GM23338 (cell line): ENCODE measurements around the gene SLC16A2. TPM values are rescaled to one million over a fixed set of nuclear protein-coding genes. Genes with fewer than 3 reads are reported as not detected.

Experiments
- ATAC-seq: fragments of 200-7000 bp; cut with Tn5 transposase; 3 replicates; pipeline ENCODE4 v1.9.1; 2020
- DNase-seq: peaks from one replicate; pipeline ENCODE4 v3.0.0-alpha.2; 2015; ENCODE audit warnings: low spot score
- H2AFZ ChIP-seq: fragments of 200-600 bp; sonication (generic); 2 replicates; pipeline ENCODE4 v1.8.0; 2016; ENCODE audit warnings: antibody characterized with exemption, mild to moderate bottlenecking, moderate library complexity
- H3F3A ChIP-seq: fragments of 200-600 bp; sonication (generic); replicated peaks from 2 replicates; pipeline ENCODE4 v1.8.0; 2017; ENCODE audit warnings: antibody characterized with exemption, mixed run types, low read depth
- H3K27ac ChIP-seq: fragments of 200-600 bp; sonication (generic); 2 replicates; pipeline ENCODE4 v1.6.1; 2016; ENCODE audit warnings: low read depth
- H3K27me3 ChIP-seq: fragments of 200-600 bp; sonication (generic); 2 replicates; pipeline ENCODE4 v1.8.0; 2016; ENCODE audit warnings: mild to moderate bottlenecking, mixed run types, moderate library complexity; ENCODE audit not compliant: insufficient read depth
- H3K36me3 ChIP-seq: fragments of 200-600 bp; sonication (generic); 2 replicates; pipeline ENCODE4 v1.8.0; 2016; ENCODE audit warnings: mild to moderate bottlenecking; ENCODE audit not compliant: insufficient read depth
- H3K4me1 ChIP-seq: fragments of 200-600 bp; sonication (generic); 2 replicates; pipeline ENCODE4 v1.8.0; 2016; ENCODE audit warnings: mild to moderate bottlenecking, moderate library complexity; ENCODE audit not compliant: insufficient read depth
- H3K4me2 ChIP-seq: fragments of 200-600 bp; sonication (generic); 2 replicates; pipeline ENCODE4 v1.7.1; 2017; ENCODE audit warnings: mixed run types
- H3K4me3 ChIP-seq: fragments of 200-600 bp; sonication (generic); 2 replicates; pipeline ENCODE4 v1.6.1; 2016; ENCODE audit warnings: mixed run types
- H3K79me2 ChIP-seq: fragments of 200-600 bp; sonication (generic); replicated peaks from 2 replicates; pipeline ENCODE4 v1.8.0; 2017; ENCODE audit warnings: mild to moderate bottlenecking; ENCODE audit not compliant: insufficient read depth
- H3K9me2 ChIP-seq: fragments of 200-600 bp; sonication (generic); 2 replicates; pipeline ENCODE4 v1.8.0; 2017; ENCODE audit not compliant: insufficient read depth
- H4K20me1 ChIP-seq: fragments of 200-600 bp; sonication (generic); replicated peaks from 2 replicates; pipeline ENCODE4 v1.8.0; 2017; ENCODE audit warnings: mild to moderate bottlenecking; ENCODE audit not compliant: insufficient read depth
- H3K27ac Mint-ChIP-seq: 2 replicates; pipeline ENCODE4 v1.8.0; 2020; ENCODE audit warnings: inconsistent platforms, mild to moderate bottlenecking, moderate library complexity, mixed read lengths
- H3K27me3 Mint-ChIP-seq: 3 replicates; pipeline ENCODE4 v1.8.0; 2022; ENCODE audit warnings: low read depth, mild to moderate bottlenecking, moderate library complexity, mixed read lengths, inconsistent platforms; ENCODE audit not compliant: insufficient read depth, poor library complexity
- H3K36me3 Mint-ChIP-seq: 3 replicates; pipeline ENCODE4 v1.8.0; 2021; ENCODE audit warnings: low read depth, mild to moderate bottlenecking, inconsistent platforms, moderate library complexity, mixed read lengths
- H3K4me1 Mint-ChIP-seq: 3 replicates; pipeline ENCODE4 v1.8.0; 2020; ENCODE audit warnings: mild to moderate bottlenecking, inconsistent platforms, mixed read lengths
- H3K4me3 Mint-ChIP-seq: 3 replicates; pipeline ENCODE4 v1.8.0; 2021; ENCODE audit warnings: moderate library complexity, mild to moderate bottlenecking, inconsistent platforms, mixed read lengths
- H3K9me3 Mint-ChIP-seq: 3 replicates; pipeline ENCODE4 v1.8.0; 2020; ENCODE audit warnings: moderate library complexity, mild to moderate bottlenecking, inconsistent platforms, mixed read lengths
- CREB1 ChIP-seq: fragments of 250-450 bp; sonication (Bioruptor Pico); IDR thresholded peaks from 2 replicates; pipeline ENCODE4 v1.5.0; 2020; ENCODE audit warnings: low read depth, mild to moderate bottlenecking, moderate library complexity
- POLR2AphosphoS5 ChIP-seq: IDR thresholded peaks from 2 replicates; pipeline ENCODE4 v1.6.1; 2016; ENCODE audit warnings: antibody characterized with exemption, low read depth
- polyA plus RNA-seq: library from polyadenylated mRNA; unstranded; fragments of >200 nt; fragmentation: Nextera tagmentation; extraction: Ambion mirVana; gene quantifications from 2 replicates; pipeline ENCODE4 v1.2.1, GENCODE V29; 2016
- total RNA-seq: library from RNA; depleted of rRNA; stranded (reverse); fragments of >200 nt; shearing (Covaris generic); gene quantifications from 2 replicates; pipeline ENCODE4 v1.2.3, GENCODE V29; 2014
- TF ChIP-seq, protein P1 (sequence below): fragments of 250-450 bp; sonication (Bioruptor Pico); IDR thresholded peaks from 2 replicates; pipeline ENCODE4 v1.5.0; 2020; ENCODE audit warnings: mild to moderate bottlenecking, moderate library complexity

The SLC16A2 gene
- total and polyA plus RNA-seq, 2 experiments from 2014 or later: 11.1 to 27.9 TPM

DNA sequence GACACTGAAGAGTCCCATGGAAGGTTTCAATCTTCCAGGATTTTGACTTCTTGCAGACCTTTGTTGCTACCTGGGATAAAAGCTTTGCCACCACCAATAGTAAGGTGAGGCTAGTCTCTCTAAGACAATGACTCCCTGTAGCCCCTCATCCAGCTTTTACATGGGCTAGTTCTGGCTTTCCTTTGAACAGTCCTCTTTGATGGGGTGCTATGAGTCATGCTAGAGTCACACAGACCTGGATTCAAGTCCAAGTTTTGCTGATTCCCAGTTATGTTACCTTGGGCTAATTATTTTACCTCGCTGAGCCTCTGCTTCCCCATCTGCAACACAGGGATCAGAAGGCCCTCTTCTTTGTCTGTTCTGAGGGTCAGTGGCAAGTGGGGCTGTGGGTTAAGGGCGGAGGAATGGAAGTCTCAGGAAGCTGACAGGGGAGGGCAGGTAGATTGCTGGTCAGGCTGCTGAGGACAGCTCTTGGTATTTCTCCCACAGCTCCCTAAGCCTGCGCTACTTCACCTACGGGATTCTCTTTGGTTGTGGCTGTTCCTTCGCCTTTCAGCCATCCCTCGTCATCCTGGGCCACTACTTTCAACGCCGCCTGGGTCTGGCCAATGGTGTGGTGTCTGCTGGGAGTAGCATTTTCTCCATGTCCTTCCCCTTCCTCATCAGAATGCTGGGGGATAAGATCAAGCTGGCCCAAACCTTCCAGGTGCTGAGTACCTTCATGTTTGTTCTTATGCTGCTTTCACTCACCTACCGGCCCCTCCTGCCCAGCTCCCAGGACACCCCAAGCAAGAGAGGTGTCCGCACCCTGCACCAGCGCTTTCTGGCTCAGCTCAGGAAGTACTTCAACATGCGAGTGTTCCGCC, 102.8 kb downstream of the SLC16A2 start (continued):
- TF ChIP-seq, protein P1, sequence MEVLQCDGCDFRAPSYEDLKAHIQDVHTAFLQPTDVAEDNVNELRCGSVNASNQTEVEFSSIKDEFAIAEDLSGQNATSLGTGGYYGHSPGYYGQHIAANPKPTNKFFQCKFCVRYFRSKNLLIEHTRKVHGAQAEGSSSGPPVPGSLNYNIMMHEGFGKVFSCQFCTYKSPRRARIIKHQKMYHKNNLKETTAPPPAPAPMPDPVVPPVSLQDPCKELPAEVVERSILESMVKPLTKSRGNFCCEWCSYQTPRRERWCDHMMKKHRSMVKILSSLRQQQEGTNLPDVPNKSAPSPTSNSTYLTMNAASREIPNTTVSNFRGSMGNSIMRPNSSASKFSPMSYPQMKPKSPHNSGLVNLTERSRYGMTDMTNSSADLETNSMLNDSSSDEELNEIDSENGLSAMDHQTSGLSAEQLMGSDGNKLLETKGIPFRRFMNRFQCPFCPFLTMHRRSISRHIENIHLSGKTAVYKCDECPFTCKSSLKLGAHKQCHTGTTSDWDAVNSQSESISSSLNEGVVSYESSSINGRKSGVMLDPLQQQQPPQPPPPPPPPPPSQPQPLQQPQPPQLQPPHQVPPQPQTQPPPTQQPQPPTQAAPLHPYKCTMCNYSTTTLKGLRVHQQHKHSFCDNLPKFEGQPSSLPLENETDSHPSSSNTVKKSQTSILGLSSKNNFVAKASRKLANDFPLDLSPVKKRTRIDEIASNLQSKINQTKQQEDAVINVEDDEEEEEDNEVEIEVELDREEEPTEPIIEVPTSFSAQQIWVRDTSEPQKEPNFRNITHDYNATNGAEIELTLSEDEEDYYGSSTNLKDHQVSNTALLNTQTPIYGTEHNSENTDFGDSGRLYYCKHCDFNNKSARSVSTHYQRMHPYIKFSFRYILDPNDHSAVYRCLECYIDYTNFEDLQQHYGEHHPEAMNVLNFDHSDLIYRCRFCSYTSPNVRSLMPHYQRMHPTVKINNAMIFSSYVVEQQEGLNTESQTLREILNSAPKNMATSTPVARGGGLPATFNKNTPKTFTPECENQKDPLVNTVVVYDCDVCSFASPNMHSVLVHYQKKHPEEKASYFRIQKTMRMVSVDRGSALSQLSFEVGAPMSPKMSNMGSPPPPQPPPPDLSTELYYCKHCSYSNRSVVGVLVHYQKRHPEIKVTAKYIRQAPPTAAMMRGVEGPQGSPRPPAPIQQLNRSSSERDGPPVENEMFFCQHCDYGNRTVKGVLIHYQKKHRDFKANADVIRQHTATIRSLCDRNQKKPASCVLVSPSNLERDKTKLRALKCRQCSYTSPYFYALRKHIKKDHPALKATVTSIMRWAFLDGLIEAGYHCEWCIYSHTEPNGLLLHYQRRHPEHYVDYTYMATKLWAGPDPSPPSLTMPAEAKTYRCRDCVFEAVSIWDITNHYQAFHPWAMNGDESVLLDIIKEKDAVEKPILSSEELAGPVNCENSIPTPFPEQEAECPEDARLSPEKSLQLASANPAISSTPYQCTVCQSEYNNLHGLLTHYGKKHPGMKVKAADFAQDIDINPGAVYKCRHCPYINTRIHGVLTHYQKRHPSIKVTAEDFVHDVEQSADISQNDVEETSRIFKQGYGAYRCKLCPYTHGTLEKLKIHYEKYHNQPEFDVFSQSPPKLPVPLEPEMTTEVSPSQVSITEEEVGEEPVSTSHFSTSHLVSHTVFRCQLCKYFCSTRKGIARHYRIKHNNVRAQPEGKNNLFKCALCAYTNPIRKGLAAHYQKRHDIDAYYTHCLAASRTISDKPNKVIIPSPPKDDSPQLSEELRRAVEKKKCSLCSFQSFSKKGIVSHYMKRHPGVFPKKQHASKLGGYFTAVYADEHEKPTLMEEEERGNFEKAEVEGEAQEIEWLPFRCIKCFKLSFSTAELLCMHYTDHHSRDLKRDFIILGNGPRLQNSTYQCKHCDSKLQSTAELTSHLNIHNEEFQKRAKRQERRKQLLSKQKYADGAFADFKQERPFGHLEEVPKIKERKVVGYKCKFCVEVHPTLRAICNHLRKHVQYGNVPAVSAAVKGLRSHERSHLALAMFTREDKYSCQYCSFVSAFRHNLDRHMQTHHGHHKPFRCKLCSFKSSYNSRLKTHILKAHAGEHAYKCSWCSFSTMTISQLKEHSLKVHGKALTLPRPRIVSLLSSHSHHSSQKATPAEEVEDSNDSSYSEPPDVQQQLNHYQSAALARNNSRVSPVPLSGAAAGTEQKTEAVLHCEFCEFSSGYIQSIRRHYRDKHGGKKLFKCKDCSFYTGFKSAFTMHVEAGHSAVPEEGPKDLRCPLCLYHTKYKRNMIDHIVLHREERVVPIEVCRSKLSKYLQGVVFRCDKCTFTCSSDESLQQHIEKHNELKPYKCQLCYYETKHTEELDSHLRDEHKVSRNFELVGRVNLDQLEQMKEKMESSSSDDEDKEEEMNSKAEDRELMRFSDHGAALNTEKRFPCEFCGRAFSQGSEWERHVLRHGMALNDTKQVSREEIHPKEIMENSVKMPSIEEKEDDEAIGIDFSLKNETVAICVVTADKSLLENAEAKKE (CRISPR knock-in tag): no peak
- no peak for TF ChIP-seq POLR2AphosphoS5

DNA sequence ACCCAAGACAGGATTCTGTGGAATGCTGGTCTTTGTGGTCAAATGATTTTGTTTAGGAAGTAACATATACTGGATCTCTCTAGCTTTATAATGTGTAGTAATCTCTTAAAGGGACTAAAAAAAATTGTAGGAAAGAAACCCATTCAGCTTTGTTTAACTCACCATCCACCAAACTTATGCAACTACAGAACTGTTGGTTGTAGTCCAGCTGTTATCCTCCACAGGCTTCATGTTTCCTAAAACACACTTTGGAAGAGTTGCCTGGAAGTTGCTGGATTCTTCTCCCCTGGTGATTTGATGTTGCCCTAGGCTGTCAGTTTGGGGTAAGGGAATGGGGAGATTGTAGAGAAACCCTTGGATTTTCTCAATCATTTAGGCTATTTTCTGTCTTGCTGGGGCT, 103.8 kb downstream of the SLC16A2 start:
- no peak for DNase-seq

More for the DNA sequence above, 103.8 kb downstream of the SLC16A2 start:
- no peak overlapping the region for H2AFZ ChIP-seq
- H3F3A ChIP-seq: no peaks in the 10 kb centered on the region
- no peak overlapping the region for H3K27ac ChIP-seq
- TF ChIP-seq POLR2AphosphoS5: no peak
- no peak for TF ChIP-seq CREB1 (CRISPR knock-in tag)
- no peaks in the 10 kb centered on the region for H3K9me3 Mint-ChIP-seq
- H3K4me1 ChIP-seq: no peaks in the 10 kb centered on the region
- peaks cover 7% of the 10 kb centered on the region for H3K27me3 Mint-ChIP-seq
- H3K27me3 ChIP-seq: no peaks in the 10 kb centered on the region
- ATAC-seq: no peak
- no peaks in the 10 kb centered on the region for H4K20me1 ChIP-seq
- H3K4me1 Mint-ChIP-seq: peaks cover 4% of the 10 kb centered on the region; the same call in 1 of the 3 replicates
- H3K4me3 ChIP-seq: no peak overlapping the region
- no peak overlapping the region for H3K4me3 Mint-ChIP-seq
- H3K4me2 ChIP-seq: no peak overlapping the region
- no peaks in the 10 kb centered on the region for H3K36me3 ChIP-seq
- H3K79me2 ChIP-seq: no peaks in the 10 kb centered on the region
- peaks cover 2% of the 10 kb centered on the region; the same call in 1 of the 3 replicates for H3K36me3 Mint-ChIP-seq
- H3K9me2 ChIP-seq: no peaks in the 10 kb centered on the region
- H3K27ac Mint-ChIP-seq: no peak overlapping the region
